Jurkat, Clone E6-1 (cell line): Measurements from ENCODE around the gene CSH2.
"Not testable (repeated sequence)": the region's sequence is repeated elsewhere in the genome, so short reads cannot be mapped to it uniquely, and the experiment has no call there.

ENCODE experiments used
- DNase-seq: peaks from one replicate; pipeline ENCODE4 v3.0.0-alpha.2; 2011; ENCODE audit warnings: low read depth, low spot score
- H3K4me3 ChIP-seq: 2 replicates; pipeline ENCODE4 v1.5.1; 2011; ENCODE audit warnings: mild to moderate bottlenecking, low read length, control low read depth, moderate library complexity

Gene CSH2

GRCh38 chr17:63869491-63870291, 3.8 kb downstream of the CSH2 start:
- not testable (repeated sequence) for H3K4me3 ChIP-seq, DNase-seq

- not testable (repeated sequence) for DNase-seq, H3K4me3 ChIP-seq
These were observed 6.9 kb downstream of the CSH2 start for GRCh38 chr17:63866625-63867024.

DNA sequence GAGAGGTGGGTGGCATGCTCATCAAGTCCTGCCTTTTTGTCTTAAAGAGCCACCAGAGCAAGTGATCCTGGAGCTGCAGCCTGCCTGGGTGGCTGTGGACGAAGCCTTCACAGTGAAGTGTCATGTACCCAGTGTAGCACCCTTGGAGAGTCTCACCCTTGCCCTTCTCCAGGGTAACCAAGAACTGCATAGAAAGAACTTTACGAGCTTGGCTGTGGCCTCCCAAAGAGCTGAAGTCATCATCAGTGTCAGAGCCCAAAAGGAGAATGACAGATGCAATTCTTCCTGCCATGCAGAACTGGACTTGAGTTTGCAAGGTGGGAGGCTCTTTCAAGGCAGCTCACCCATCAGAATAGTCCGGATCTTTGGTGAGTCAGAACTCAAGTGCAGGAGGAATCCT, 14.2 kb downstream of the CSH2 start:
- no peak overlapping the region for H3K4me3 ChIP-seq
- no peak for DNase-seq

GRCh38 chr17:63856425-63856824, 17.1 kb downstream of the CSH2 start:
- not testable (repeated sequence) for H3K4me3 ChIP-seq, DNase-seq

GRCh38 chr17:63855185-63855584, 18.3 kb downstream of the CSH2 start:
- no peak overlapping the region for H3K4me3 ChIP-seq
- no peak for DNase-seq

- H3K4me3 ChIP-seq, result no peak overlapping the region
- no peak for DNase-seq
These were observed 18.8 kb downstream of the CSH2 start for GRCh38 chr17:63854709-63855108.

- no peak for DNase-seq
- no peak overlapping the region for H3K4me3 ChIP-seq
These were observed 20.2 kb downstream of the CSH2 start for GRCh38 chr17:63853260-63853659.

DNA sequence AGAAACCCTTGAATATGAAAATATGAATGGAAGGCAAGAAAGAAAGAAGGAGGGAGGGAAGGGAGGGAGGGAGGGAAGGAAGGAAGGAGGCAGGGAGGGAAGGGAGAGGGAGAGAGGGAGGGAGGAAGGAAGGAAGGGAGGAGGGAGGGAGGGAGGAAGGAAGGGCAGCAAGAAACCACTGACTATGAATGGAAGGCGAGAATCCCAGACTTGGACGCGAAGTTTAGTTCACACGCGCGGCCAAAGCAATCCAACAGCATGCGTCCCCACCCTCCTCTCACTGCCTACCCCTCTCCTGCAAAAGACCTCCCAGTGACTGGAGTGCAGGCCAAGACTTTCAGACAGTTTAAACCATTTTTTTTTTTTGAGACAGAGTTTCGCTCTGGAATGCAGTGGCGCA, 23.1 kb downstream of the CSH2 start:
- H3K4me3 ChIP-seq, result no peak overlapping the region
- no peak for DNase-seq

DNA sequence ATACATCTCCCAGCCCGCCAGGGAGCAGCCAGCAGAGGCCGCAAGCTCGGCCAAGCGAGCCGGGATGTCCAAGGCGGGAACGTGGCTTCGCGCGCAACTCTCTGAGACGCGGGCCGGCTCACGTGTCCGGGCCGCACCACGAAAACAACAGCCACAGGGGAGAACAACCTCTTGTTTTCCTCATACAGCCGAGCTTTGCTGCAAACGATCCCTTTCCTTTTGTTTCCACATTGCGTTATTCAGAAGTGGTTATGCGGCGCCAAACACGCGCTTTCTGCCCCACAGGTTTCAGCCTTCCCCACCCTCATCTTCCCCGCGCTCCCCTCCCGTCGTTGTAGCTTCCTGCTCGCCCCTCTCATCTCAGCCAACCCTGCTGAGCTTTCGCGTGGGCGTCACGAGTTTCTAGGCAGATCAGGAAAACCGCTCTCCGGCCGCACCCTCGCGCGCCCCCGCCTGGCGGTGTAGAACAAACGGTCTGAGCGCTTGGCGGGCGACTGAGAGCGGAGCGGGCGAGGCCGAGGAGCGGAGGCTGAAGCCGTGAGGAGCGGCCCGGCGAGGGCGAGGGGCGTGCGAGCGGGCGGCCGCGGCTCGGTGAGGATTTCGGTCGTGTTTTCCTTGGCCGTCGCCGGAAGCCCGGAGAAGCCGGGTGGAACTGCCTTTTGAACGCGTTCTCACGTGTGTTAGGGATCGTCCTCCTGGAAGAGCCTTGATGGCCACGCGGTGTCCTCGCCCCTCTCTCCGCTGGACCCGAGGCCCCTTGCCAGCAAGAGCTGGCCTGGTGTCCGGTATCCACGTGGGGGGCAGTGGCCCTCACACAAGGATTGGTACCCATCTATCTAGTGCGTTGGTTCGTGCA, 24.4 kb downstream of the CSH2 start:
- H3K4me3 ChIP-seq, result no peak overlapping the region
- peak; percentile 72 for DNase-seq

- no peak for DNase-seq
- H3K4me3 ChIP-seq, result no peak overlapping the region
These were observed 25.8 kb downstream of the CSH2 start for GRCh38 chr17:63847525-63848249.

GRCh38 chr17:63845509-63845908, 28.0 kb downstream of the CSH2 start:
- no peak for DNase-seq
- no peak overlapping the region for H3K4me3 ChIP-seq

GRCh38 chr17:63843910-63844677, 29.4 kb downstream of the CSH2 start:
- DNase-seq, result no peak
- peak overlapping the region; percentile 76 for H3K4me3 ChIP-seq

- peak overlapping the region; percentile 76 for H3K4me3 ChIP-seq
- DNase-seq, result not testable (repeated sequence)
These were observed 30.0 kb downstream of the CSH2 start for GRCh38 chr17:63843387-63843888.

DNA sequence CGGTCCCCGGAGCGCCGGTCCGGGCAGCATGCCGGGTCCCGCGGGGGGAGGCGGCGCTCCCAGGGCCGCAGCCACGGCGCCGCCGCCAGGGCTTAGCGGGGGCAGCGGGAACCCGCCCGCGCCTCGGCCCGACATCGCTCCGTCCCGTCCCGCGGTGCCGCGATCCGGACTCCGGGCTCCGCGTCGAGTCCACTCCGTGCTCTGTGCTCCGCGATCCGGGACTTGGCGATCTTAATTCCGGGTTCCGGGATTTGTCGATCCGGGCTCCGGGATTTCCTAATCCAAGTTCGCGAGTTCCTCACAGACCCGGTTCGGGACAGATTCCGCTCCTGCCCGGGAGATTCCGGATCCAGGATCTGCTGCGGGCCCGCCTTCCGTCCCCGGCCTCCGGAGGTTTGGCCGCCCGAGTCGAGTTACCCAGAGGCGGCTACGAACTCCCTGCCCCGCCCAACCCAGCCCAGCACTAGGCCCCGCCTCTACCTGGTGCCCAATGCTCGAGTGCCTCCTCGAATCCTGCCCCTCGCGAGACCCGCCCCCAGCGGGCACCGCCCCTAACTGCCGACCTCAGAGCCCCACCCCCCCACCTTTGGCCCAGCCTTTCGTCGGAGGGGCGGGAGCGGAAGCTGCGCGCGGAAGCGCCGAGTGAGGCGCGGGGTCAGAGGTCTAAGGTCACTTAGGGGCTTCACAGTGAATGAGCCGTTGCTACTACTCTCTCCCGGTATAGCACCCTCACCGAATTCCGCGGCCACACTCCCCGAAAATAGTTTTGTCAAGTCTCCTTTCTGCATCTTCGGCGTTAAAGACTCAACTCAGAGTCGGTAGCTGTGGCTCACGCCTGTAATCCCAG, 30.7 kb downstream of the CSH2 start, which contains the start of gene SMARCD2:
Gene SMARCD2 (minus strand): TSS at position 146 of the 847 bp plus-strand sequence. CDS start 11 bp downstream, at position 135.
- DNase-seq, result peak; percentile 97
- peak within 1 kb of the TSS; percentile 76 for H3K4me3 ChIP-seq

GRCh38 chr17:63842173-63842539, 31.3 kb downstream of the CSH2 start:
- peak overlapping the region; percentile 72 for H3K4me3 ChIP-seq
- no peak for DNase-seq

GRCh38 chr17:63841350-63842172, 31.9 kb downstream of the CSH2 start:
- peak overlapping the region; percentile 72 for H3K4me3 ChIP-seq
- DNase-seq, result no peak
